ENCODE data around the gene NSUN3.
A peak's percentile ranks its signal among the peaks of the same experiment; 100 is the strongest.
"Not testable (repeated sequence)": the region's sequence is repeated elsewhere in the genome, so short reads cannot be mapped to it uniquely, and the experiment has no call there.

The NSUN3 gene

GRCh38 chr3:94062513-94063404 lies at the start of gene NSUN3, which contains the start of gene DHFR2:
Gene NSUN3 (plus strand): TSS chr3:94063061. CDS start chr3:94063127, 66 bp downstream.
Gene DHFR2 (minus strand): TSS chr3:94062916. CDS start chr3:94061511, 1,405 bp downstream.
- peak; percentile 99 for DNase-seq (ENCODE audit: low spot score)

GRCh38 chr3:94015025-94015424 lies 47.8 kb upstream of the NSUN3 start:
- no peak for DNase-seq (ENCODE audit: low spot score)

GRCh38 chr3:94019659-94020058 lies 43.2 kb upstream of the NSUN3 start:
- no peak for DNase-seq (ENCODE audit: low spot score)

- no peak for DNase-seq (ENCODE audit: low spot score)
Observed at GRCh38 chr3:94020293-94020692, 42.6 kb upstream of the NSUN3 start.

GRCh38 chr3:94024385-94024784 lies 38.5 kb upstream of the NSUN3 start:
- DNase-seq (ENCODE audit: low spot score): no peak

GRCh38 chr3:94026623-94027022 lies 36.2 kb upstream of the NSUN3 start:
- no peak for DNase-seq (ENCODE audit: low spot score)

- DNase-seq (ENCODE audit: low spot score): no peak
Observed at GRCh38 chr3:94028093-94028837, 34.6 kb upstream of the NSUN3 start, which contains the start of gene STX19. Gene STX19 (minus strand): TSS chr3:94028597. CDS start chr3:94015269, 13,328 bp downstream.

- peak; percentile 48 for DNase-seq (ENCODE audit: low spot score)
Observed at GRCh38 chr3:94036909-94037507, 25.9 kb upstream of the NSUN3 start.

GRCh38 chr3:94043285-94043684 lies 19.6 kb upstream of the NSUN3 start:
- DNase-seq (ENCODE audit: low spot score): peak; percentile 12

GRCh38 chr3:94044100-94044936 lies 18.5 kb upstream of the NSUN3 start:
- DNase-seq (ENCODE audit: low spot score): not testable (repeated sequence)

GRCh38 chr3:94046533-94046932 lies 16.3 kb upstream of the NSUN3 start:
- no peak for DNase-seq (ENCODE audit: low spot score)

- DNase-seq (ENCODE audit: low spot score): no peak
Observed at GRCh38 chr3:94049267-94049666, 13.6 kb upstream of the NSUN3 start.

- no peak for DNase-seq (ENCODE audit: low spot score)
Observed at GRCh38 chr3:94050546-94050945, 12.3 kb upstream of the NSUN3 start.

- DNase-seq (ENCODE audit: low spot score): no peak
Observed at GRCh38 chr3:94061297-94061696, 1.6 kb upstream of the NSUN3 start.

GRCh38 chr3:94063496-94064119 lies 747 bp downstream of the NSUN3 start:
- DNase-seq (ENCODE audit: low spot score): no peak

GRCh38 chr3:94064243-94064860 lies 1.5 kb downstream of the NSUN3 start:
- no peak for DNase-seq (ENCODE audit: low spot score)

GRCh38 chr3:94065122-94065521 lies 2.3 kb downstream of the NSUN3 start:
- no peak for DNase-seq (ENCODE audit: low spot score)

GRCh38 chr3:94065819-94066480 lies 3.1 kb downstream of the NSUN3 start:
- no peak for DNase-seq (ENCODE audit: low spot score)

GRCh38 chr3:94066506-94067500 lies 3.9 kb downstream of the NSUN3 start:
- DNase-seq (ENCODE audit: low spot score): no peak
